ENCODE measurements around the gene AURKB. TPM values are rescaled to one million over a fixed set of nuclear protein-coding genes. Genes with fewer than 3 reads are reported as not detected.
"Not testable (repeated sequence)": the region's sequence is repeated elsewhere in the genome, so short reads cannot be mapped to it uniquely, and the experiment has no call there.

Gene AURKB
- total and polyA plus RNA-seq, 5 experiments from 2014 or later = not detected

DNA sequence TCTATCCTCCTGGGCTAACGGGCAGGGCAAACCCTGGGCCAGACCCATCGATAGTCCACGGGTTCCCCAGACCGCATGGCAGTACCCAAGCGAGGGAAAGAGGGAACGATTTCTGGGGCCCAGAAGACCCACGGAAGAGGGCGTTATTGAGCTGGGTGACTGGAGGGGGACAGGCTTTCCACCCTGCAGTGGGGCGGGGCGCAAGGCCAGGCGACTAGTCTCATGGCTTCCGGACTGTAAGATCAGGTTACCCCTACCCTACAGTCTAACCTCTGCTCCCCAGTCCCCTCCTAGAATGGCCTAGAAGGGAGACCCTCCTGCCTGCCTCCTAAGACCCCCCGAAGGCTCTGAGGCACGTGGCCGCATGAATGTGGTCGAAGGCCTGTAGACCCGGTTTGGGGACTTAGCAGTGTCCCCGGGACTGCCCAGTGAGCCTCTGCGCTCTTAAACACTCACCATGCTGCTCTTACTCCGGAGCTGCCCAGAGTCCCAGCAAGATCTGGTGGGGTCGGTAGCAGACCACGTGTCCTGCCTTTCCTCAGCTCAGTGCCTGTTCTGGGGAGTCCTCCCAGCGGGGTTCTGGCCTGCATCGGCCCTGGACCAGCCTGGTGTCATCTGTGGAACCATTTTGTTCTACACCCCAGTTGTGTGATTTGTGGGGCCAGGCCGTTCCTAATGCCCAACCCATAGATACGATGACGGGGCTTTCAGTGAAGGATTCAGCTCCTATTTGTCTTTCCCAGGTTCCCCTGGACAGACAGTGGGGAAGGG lies 13.2 kb upstream of the AURKB start:
- Mint-ChIP-seq H3K9me3 (peaks cover 0 to 17% (median 0%) of the 10 kb centered on the region in 9 donors), H3K4me3 (peak overlapping the region; percentile 91 to 99 (median 96)), H3K27ac (peak overlapping the region; percentile 93 to 100 (median 98)), H3K27me3 (peaks cover 0 to 19% (median 0%) of the 10 kb centered on the region in 5 donors), H3K36me3 (peaks cover 0 to 39% (median 26%) of the 10 kb centered on the region in 3 donors), H3K4me1 (peaks cover 43 to 73% (median 65%) of the 10 kb centered on the region in 4 donors)
- DNase-seq = peak in 7 of 10 donors; percentile 27 to 74 (median 38)
- POLR2A ChIA-PET = interaction anchor here (0.7 to 15.7 kb wide), 21 partner anchors 10 to 153 kb away, joined by 3 to 437 read pairs (median 27); partner anchors contain the start of genes ALOXE3, AURKB, BORCS6 and CTC1
- peak in 1 of 2 donors; percentile 5 for ATAC-seq

DNA sequence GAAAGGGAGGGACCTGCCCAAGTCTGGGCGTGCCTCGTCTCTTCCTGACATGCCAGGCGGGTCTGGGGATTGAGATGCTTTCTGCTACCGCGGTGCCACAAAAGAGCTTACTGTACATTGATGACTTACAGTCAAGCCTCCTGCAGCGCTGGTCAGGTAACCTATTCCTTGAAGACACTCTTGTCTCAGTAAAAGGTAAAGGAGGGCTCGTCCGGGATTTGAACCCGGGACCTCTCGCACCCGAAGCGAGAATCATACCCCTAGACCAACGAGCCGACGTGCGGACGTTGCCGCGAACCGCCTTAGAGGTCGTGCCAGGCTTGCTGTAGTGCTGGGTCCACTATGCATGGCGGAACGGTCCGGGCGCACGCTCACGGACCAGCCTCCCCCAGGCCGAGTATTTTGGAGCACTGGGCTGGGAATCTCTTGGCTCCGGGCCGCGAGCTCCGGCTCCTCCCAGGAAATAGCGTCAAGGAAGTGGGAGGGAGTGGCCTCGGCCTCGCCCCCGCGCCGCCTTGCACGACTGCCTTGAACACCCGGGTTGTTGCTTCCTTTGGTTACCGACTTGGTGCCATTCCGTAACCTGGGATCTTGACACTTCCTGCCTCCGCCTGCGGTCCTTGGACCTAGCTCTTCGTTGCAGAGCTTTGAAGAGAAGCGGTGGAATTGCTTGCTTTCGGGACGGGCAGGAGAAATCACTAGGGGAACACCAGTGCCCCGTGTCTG lies 12.4 kb upstream of the AURKB start:
- Mint-ChIP-seq H3K4me1 (peaks cover 43 to 72% (median 66%) of the 10 kb centered on the region in 4 donors), H3K4me3 (peak overlapping the region; percentile 91 to 99 (median 96)), H3K36me3 (peaks cover 0 to 32% (median 22%) of the 10 kb centered on the region in 3 donors), H3K9me3 (peaks cover 0 to 17% (median 0%) of the 10 kb centered on the region in 9 donors), H3K27me3 (peaks cover 0 to 19% (median 0%) of the 10 kb centered on the region in 5 donors), H3K27ac (peak overlapping the region; percentile 93 to 100 (median 98))
- peak; percentile 80 to 96 (median 90) for DNase-seq
- peak; percentile 45 to 47 for ATAC-seq
- POLR2A ChIA-PET = interaction anchor here (0.6 to 15.7 kb wide), 20 partner anchors 13 to 537 kb away, joined by 3 to 437 read pairs (median 30); partner anchors contain the start of genes ALOXE3, AURKB, BORCS6 and CTC1

DNA sequence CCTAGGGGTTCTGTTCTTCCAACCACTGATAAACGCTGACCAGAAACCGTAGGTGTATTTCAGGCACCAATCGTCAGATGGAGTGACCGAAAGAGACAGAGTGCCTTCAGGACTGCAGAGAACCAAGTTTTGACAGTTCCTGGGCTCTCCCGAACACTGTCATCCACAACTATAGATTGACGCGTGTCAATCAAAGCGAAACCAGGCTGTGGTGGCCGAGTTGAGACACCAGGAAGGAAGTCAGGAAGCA lies 11.9 kb upstream of the AURKB start:
- peak in 3 of 10 donors; percentile 76 to 89 (median 78) for DNase-seq
- H3K36me3 Mint-ChIP-seq = peaks cover 0 to 27% (median 17%) of the 10 kb centered on the region in 3 donors
- peaks cover 0 to 19% (median 0%) of the 10 kb centered on the region in 5 donors for H3K27me3 Mint-ChIP-seq
- peak; percentile 40 to 44 for ATAC-seq
- peak overlapping the region; percentile 93 to 100 (median 98) for H3K27ac Mint-ChIP-seq
- peaks cover 0 to 17% (median 0%) of the 10 kb centered on the region in 9 donors for H3K9me3 Mint-ChIP-seq
- H3K4me3 Mint-ChIP-seq = peak overlapping the region; percentile 91 to 99 (median 96)
- H3K4me1 Mint-ChIP-seq = peaks cover 41 to 68% (median 62%) of the 10 kb centered on the region in 4 donors
- POLR2A ChIA-PET = interaction anchor here (0.6 to 15.7 kb wide), 24 partner anchors 9 to 536 kb away, joined by 3 to 437 read pairs (median 22); partner anchors contain the start of genes ALOXE3, AURKB, BORCS6 and CTC1

DNA sequence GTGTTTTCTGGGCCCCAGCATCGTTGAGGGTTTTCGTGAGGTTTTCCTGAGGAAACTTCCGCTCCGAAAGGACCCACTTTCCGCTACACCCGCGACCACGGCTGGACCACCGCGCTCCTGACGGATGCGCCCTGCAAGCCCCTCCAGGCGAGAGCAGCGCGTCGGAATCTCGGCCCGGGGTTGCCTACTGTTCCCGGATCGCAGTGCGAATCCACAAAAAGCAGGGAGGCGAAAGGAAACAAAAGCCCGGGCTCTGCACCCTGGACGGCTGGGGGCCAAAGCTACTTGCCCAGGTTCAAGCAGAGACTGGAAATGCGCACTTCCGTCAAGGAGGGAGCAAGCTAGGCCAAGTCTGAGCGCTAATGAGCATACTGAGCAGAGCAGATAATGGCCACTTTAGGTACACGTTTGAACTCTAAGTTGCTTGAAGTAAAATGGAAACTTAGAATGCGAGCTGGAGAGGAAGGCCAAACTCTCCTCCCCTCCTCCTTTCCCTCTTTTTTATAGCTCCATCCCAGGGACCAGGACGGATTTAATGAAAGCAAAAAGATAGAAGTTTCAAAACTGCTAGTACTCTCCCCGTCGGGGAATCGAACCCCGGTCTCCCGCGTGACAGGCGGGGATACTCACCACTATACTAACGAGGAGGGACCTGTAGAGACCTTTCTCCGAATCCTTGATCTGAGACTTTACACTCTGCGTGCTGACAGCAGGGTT lies 11.4 kb upstream of the AURKB start:
- Mint-ChIP-seq H3K9me3 (peaks cover 0 to 17% (median 0%) of the 10 kb centered on the region in 9 donors), H3K4me1 (peaks cover 36 to 63% (median 58%) of the 10 kb centered on the region in 4 donors), H3K36me3 (peaks cover 0 to 22% (median 17%) of the 10 kb centered on the region in 3 donors), H3K4me3 (peak overlapping the region; percentile 91 to 99 (median 96)), H3K27me3 (peaks cover 0 to 19% (median 0%) of the 10 kb centered on the region in 5 donors), H3K27ac (peak overlapping the region; percentile 93 to 100 (median 98))
- ATAC-seq = peak; percentile 62 to 64
- POLR2A ChIA-PET = interaction anchor here (0.7 to 15.7 kb wide), 27 partner anchors 10 to 535 kb away, joined by 3 to 437 read pairs (median 12); partner anchors contain the start of genes ALOXE3, AURKB, BORCS6 and CTC1
- DNase-seq = peak; percentile 78 to 100 (median 94)

DNA sequence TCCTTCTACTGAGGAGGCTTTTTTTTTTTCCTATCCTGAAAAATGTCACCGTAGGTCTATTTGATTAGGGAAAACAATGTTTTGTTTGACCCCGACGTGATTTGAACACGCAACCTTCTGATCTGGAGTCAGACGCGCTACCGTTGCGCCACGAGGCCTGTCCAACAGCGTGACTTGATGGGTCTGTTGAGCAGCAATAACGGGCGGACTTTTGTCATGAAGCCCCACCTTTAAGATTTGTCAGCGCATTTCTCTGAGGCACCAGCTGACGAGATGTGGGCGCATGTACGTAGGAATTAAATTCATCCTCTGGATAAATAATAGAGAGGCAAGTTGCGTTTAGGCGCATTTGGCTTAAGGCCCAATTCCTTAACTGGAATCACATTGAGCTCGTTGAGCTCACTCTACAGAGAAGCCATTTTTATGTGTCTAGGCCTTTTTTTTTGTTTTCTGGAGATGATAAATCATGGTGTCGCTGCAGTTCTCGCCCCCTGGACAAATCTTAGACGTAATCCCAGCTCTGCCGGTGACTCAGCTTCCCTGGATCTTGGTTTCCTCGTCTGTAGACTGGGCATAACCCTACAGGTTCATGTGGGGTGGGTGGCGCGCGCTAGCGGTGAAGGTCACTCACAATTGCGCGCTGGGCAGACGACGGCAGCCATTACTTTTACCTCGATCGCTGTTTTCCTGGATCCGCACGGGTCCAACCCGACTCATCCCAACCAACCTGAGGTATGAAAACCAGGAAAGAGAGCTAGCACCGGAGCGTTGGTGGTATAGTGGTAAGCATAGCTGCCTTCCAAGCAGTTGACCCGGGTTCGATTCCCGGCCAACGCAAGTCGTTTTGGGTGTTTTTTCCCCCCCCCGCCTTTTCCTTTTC lies 10.6 kb upstream of the AURKB start:
- peak; percentile 73 to 92 (median 86) for DNase-seq
- H3K4me3 Mint-ChIP-seq = peak overlapping the region; percentile 91 to 99 (median 96)
- peak overlapping the region; percentile 93 to 100 (median 98) for H3K27ac Mint-ChIP-seq
- H3K27me3 Mint-ChIP-seq = peaks cover 0 to 19% (median 0%) of the 10 kb centered on the region in 5 donors
- ATAC-seq = peak; percentile 18 to 34
- H3K4me1 Mint-ChIP-seq = peaks cover 30 to 55% (median 50%) of the 10 kb centered on the region in 4 donors
- peaks cover 0 to 17% (median 0%) of the 10 kb centered on the region in 9 donors for H3K9me3 Mint-ChIP-seq
- H3K36me3 Mint-ChIP-seq = peaks cover 0 to 16% (median 12%) of the 10 kb centered on the region in 3 donors
- POLR2A ChIA-PET = interaction anchor here (0.7 to 15.7 kb wide), 28 partner anchors 10 to 744 kb away, joined by 3 to 437 read pairs (median 11); partner anchors contain the start of genes ALOXE3, AURKB, BORCS6 and CTC1

DNA sequence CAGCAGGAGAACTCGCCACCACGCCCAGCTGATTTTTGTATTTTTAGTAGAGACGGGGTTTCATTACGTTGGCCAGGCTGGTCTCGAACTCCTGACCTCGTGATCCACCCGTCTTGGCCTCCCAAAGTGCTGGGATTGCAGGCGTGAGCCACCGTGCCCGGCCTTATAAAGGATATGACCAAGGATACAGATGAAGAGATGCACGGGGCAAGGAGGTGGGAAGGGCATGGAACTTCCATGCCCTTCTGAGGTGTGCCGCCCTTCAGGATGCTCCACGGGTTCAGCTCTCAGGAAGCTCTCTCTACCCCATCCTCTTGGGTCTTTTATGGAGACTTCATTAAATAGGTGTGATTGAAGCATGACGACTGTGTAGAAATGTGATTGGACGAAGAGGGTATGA lies 3.6 kb upstream of the AURKB start:
- not testable (repeated sequence) for ATAC-seq, H3K4me3 Mint-ChIP-seq, H3K9me3 Mint-ChIP-seq, H3K27me3 Mint-ChIP-seq, H3K27ac Mint-ChIP-seq, DNase-seq, H3K36me3 Mint-ChIP-seq
- POLR2A ChIA-PET = interaction anchor here (0.6 to 11.7 kb wide), 4 partner anchors 8 to 168 kb away, joined by 3 to 118 read pairs (median 3); no protein-coding TSS in a partner anchor
- H3K4me1 Mint-ChIP-seq = peaks cover 13 to 21% (median 18%) of the 10 kb centered on the region in 4 donors

DNA sequence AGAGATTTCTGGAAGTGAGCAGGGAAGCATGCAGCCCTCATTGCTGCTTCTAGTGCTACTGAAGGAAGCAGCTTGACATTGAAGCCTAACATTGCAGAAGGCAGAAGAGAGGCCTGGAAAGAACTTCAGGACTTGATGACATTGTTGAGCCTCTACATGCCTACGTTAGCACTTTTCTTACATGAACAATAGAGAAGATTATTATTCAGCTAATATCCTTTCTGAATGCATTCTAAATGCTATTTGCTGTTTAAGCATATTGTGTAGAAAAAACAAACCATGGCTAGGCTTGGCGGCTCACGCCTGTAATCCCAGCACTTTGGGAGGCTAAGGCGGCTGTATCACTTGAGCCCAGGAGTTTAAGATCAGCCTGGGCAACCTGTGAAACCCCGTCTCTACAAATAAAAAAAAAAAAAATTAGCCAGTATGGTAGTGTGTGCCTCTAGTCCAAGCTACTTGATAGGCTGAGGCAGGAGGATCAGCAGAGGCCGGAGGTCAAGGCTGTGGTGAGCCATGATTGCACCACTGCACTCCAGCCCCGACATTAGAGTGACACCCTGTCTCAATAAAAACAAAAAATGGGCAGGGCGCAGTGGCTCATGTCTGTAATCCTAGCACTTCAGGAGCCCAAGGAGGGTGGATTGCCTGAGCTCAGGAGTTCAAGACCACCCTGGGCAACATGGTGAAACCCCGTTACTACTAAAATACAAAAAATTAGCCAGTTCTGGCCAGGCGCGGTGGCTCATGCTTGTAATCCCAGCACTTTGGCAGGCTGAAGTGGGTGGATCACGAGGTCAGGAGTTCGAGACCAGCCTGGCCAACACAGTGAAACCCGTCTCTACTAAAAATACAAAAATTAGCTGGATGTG lies 2.2 kb upstream of the AURKB start:
- H3K36me3 Mint-ChIP-seq = no peaks in the 10 kb centered on the region
- H3K27ac Mint-ChIP-seq = no peak overlapping the region
- POLR2A ChIA-PET = interaction anchor here (0.5 to 11.7 kb wide), 5 partner anchors 9 to 55 kb away, joined by 3 to 118 read pairs (median 4); partner anchors contain the start of gene BORCS6
- H3K9me3 Mint-ChIP-seq = no peaks in the 10 kb centered on the region
- DNase-seq (no peak), ATAC-seq (no peak)
- H3K27me3 Mint-ChIP-seq = no peaks in the 10 kb centered on the region
- no peak overlapping the region for H3K4me3 Mint-ChIP-seq
- peaks cover 13 to 21% (median 15%) of the 10 kb centered on the region in 4 donors for H3K4me1 Mint-ChIP-seq

DNA sequence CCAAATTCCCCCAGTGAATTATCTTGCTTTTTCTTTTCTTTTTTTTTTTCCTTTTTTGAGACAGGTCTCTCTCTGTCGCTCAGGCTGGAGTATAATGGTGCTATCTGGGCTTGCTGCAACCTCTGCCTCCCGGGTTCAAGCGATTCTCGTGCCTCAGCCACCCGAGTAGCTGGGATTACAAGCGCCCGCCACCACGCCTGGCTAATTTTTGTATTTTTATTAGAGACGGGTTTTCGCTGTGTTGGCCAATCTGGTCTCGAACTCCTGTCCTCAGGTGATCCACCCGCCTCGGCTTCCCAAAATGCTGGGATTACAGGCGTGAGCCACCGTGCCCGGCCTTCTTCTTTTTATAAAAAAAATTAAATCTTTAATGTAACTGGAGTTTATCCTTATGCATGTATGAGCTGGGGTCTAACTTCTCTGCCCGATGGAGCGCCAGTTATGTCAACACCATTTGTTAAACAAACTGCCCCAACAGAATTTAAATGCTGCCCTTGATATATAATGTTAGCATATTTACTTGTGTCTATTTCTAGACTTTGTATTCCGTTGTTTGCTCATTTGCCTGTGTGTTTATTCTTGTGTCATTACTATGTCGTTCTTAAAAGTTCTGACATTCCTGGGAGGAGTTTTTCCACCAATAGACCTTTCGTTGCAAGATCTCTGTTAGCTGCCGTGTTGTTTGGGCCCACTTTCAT lies 535 bp upstream of the AURKB start:
- Mint-ChIP-seq H3K4me1 (peaks cover 13 to 21% (median 15%) of the 10 kb centered on the region in 4 donors), H3K36me3 (no peaks in the 10 kb centered on the region), H3K27me3 (no peaks in the 10 kb centered on the region), H3K27ac (peak overlapping the region; percentile 79 to 96 (median 89)), H3K4me3 (peak overlapping the region; percentile 88 to 96 (median 95)), H3K9me3 (no peaks in the 10 kb centered on the region)
- POLR2A ChIA-PET = interaction anchor here (0.6 to 11.7 kb wide), 14 partner anchors 8 to 375 kb away, joined by 3 to 118 read pairs (median 4); partner anchors contain the start of genes BORCS6, CTC1, HES7 and RANGRF
- DNase-seq = no peak
- peak; percentile 48 to 52 for ATAC-seq

DNA sequence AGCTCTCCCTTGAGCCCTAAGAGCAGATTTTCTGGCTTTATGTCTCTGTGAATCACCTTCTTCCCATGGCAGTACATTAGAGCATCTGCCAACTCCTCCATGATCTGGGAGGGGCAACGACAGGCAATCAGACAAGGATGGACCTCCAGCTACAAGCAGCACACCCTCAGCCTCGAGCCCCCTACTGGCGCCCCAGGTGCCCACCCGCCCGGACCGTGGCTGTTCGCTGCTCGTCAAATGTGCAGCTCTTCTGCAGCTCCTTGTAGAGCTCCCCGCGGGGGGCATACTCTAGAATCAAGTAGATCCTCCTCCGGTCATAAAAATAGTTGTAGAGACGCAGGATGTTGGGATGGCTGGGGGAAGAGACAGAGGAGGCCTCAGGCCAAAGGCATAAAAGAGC lies 3.8 kb downstream of the AURKB start:
- ATAC-seq (no peak), DNase-seq (no peak)
- H3K36me3 Mint-ChIP-seq = no peaks in the 10 kb centered on the region
- POLR2A ChIA-PET = interaction anchor here (0.7 to 11.7 kb wide), 3 partner anchors 15 to 56 kb away, joined by 3 to 118 read pairs (median 5); no protein-coding TSS in a partner anchor
- H3K27ac Mint-ChIP-seq = peak overlapping the region in 3 of 10 donors; percentile 9 to 71 (median 70)
- peaks cover 13 to 20% (median 15%) of the 10 kb centered on the region in 4 donors for H3K4me1 Mint-ChIP-seq
- H3K4me3 Mint-ChIP-seq = no peak overlapping the region
- H3K27me3 Mint-ChIP-seq = no peaks in the 10 kb centered on the region
- H3K9me3 Mint-ChIP-seq = no peaks in the 10 kb centered on the region
